Measurements from ENCODE around the gene SKIDA1.

- TF ChIP-seq POLR2A (IDR thresholded peaks at IDR 0.05) (no peak), CTCF (IDR thresholded peaks at IDR 0.05) (no peak), POLR2AphosphoS5 (IDR thresholded peaks at IDR 0.05) (no peak), EP300 (IDR thresholded peaks at IDR 0.05) (no peak)
Measured at GRCh38 chr10:21503542-21503941, 21.9 kb downstream of the SKIDA1 start.
